SK-N-SH (cell line): ENCODE measurements around the gene GIT2.

Source experiments
- CHD2 ChIP-seq: fragments of 150-350 bp; IDR thresholded peaks from 2 replicates; pipeline ENCODE4 v1.6.1; 2018; ENCODE audit warnings: low read length; ENCODE audit not compliant: partially characterized antibody
- CTCF ChIP-seq: fragments of 200-600 bp; sonication (generic); IDR thresholded peaks from 2 replicates; pipeline ENCODE4 v1.6.1; 2017; ENCODE audit warnings: antibody characterized with exemption, mild to moderate bottlenecking, moderate library complexity
- EP300 ChIP-seq, 2 experiments: IDR thresholded peaks; 2 replicates each; pipeline versions ENCODE4 v1.4.0 to v1.6.1; 2012; ENCODE audit warnings: borderline replicate concordance in 1 of 2, low read depth in 1 of 2, low read length in 1 of 2
- EZH2phosphoT487 ChIP-seq: fragments of 200-600 bp; sonication (generic); IDR thresholded peaks from 2 replicates; pipeline ENCODE4 v1.6.1; 2017; ENCODE audit warnings: low read depth, mixed run types, mild to moderate bottlenecking, antibody characterized with exemption, moderate library complexity, borderline replicate concordance
- RCOR1 ChIP-seq: fragments of 150-350 bp; IDR thresholded peaks from 2 replicates; pipeline ENCODE4 v1.6.1; 2017; ENCODE audit warnings: antibody characterized with exemption, low read length
- REST ChIP-seq: IDR thresholded peaks from 2 replicates; pipeline ENCODE4 v1.6.1; 2012; ENCODE audit warnings: mild to moderate bottlenecking, low read depth, low read length, moderate library complexity
- TAF1 ChIP-seq: IDR thresholded peaks from 2 replicates; pipeline ENCODE4 v1.6.1; 2012; ENCODE audit warnings: low read depth, mild to moderate bottlenecking, low read length, moderate library complexity, borderline replicate concordance
- USF2 ChIP-seq: fragments of 150-350 bp; IDR thresholded peaks from 2 replicates; pipeline ENCODE4 v1.6.1; 2017; ENCODE audit warnings: antibody characterized with exemption, low read length, low read depth, borderline replicate concordance
- ZBTB33 ChIP-seq: IDR thresholded peaks from 2 replicates; pipeline ENCODE4 v1.4.0; 2012; ENCODE audit warnings: low read depth, borderline replicate concordance

GRCh38 chr12:109892748-109893147, 103.4 kb downstream of the GIT2 start:
- no peak for TF ChIP-seq CTCF
- TF ChIP-seq REST = no peak
- TF ChIP-seq ZBTB33 = no peak
- TF ChIP-seq EZH2phosphoT487 = no peak
- no peak for TF ChIP-seq RCOR1
- TF ChIP-seq USF2 = no peak
- no peak for TF ChIP-seq TAF1
- TF ChIP-seq CHD2 = no peak
- TF ChIP-seq EP300 (IDR thresholded peaks at IDR 0.05; ENCODE audit: borderline replicate concordance in 1 of 2, low read depth in 1 of 2, low read length in 1 of 2) = no peak
